Adrenal gland (tissue), 12 donors: ENCODE results near the gene FAIM2. TPM values are rescaled to one million over a fixed set of nuclear protein-coding genes. Genes with fewer than 3 reads are reported as not detected.
A peak's percentile ranks its signal among the peaks of the same experiment; 100 is the strongest.

Experiments
- DNase-seq, 7 donors: peaks; one replicate each; pipeline ENCODE4 v3.0.0-alpha.2; 2019 to 2020
- H3K27ac ChIP-seq, 5 donors: fragments of 200-600 bp; sonication (generic) in 4 of 5; 1 replicate in 3 of 5; 2 replicates in 2 of 5; pipeline versions ENCODE4 v1.5.1 to v1.8.0; 2016 to 2020; ENCODE audit warnings: mild to moderate bottlenecking in 1 of 5
- H3K27me3 ChIP-seq: fragments of 200-600 bp; 2 replicates; pipeline ENCODE4 v1.8.0; 2021
- H3K36me3 ChIP-seq, 2 donors: fragments of 200-600 bp; replicated peaks in 1 of 2; 1 replicate in 1 of 2; 2 replicates in 1 of 2; pipeline versions ENCODE4 v1.5.1 to v1.8.0; 2018 to 2022
- H3K4me1 ChIP-seq, 2 donors: fragments of 200-600 bp; replicated peaks in 1 of 2; 1 replicate in 1 of 2; 2 replicates in 1 of 2; pipeline versions ENCODE4 v1.5.1 to v1.8.0; 2018 to 2021
- H3K4me3 ChIP-seq, 4 donors: fragments of 200-600 bp; sonication (generic) in 3 of 4; one replicate each; pipeline ENCODE4 v1.5.1; 2016 to 2018
- H3K9me3 ChIP-seq, 3 donors: fragments of 200-600 bp; sonication (generic) in 1 of 3; replicated peaks in 1 of 3; 1 replicate in 2 of 3; 2 replicates in 1 of 3; pipeline versions ENCODE4 v1.5.1 to v1.8.0; 2016 to 2021
- POLR2A ChIP-seq, 2 donors: fragments of 450-650 bp; IDR thresholded peaks; one replicate each; pipeline ENCODE4 v1.6.1; 2017; ENCODE audit warnings: antibody characterized with exemption in 2 of 2, mild to moderate bottlenecking in 2 of 2, moderate library complexity in 1 of 2
- WGBS, 4 donors: extraction: QIAGEN DNeasy Blood & Tissue Kit in 2 of 4; methylation state at CpG; one replicate each; pipeline versions ENCODE4 v1.1.5 to v1.1.7; 2013 to 2017; 5-methylcytosine and 5-hydroxymethylcytosine counted together
- intact Hi-C, 2 donors: fragments of 100-400 bp; cut with DNase I; formaldehyde crosslinking; loops; one replicate each; pipeline versions ENCODE4 v1.14.1 to v1.15.0; 2022 to 2023
- polyA plus RNA-seq, 3 donors: library from polyadenylated mRNA; stranded (reverse); fragments of 200-250 nt in 2 of 3; fragments of 350-450 nt in 1 of 3; fragmentation: Illumina TruSeq in 1 of 3; extraction: RNeasy Lipid Tissue Mini Kit (QIAGEN cat#74804) in 1 of 3; gene quantifications; one replicate each; pipeline ENCODE4 v1.2.3, GENCODE V29; 2013 to 2014
- total RNA-seq, 9 donors: library from RNA; depleted of rRNA in 4 of 9; stranded (reverse); fragments of >200 nt in 4 of 9; fragments of 120-200 nt in 1 of 9; fragmentation: NEBNext Ultra II Directional in 1 of 9; extraction: Animal tissue kit (Norgen Biotek cat#: 25700) in 1 of 9; gene quantifications; one replicate each; pipeline versions ENCODE4 v1.1.0 to v1.2.4, GENCODE V29; 2013 to 2023
- TF ChIP-seq, protein P1 (sequence below), 6 experiments: fragments of 450-650 bp in 4 of 6; fragments of 200-600 bp in 2 of 6; sonication (generic) in 1 of 6; IDR thresholded peaks; 1 replicate in 5 of 6; 2 replicates in 1 of 6; pipeline versions ENCODE4 v1.5.1 to v1.8.0; 2016 to 2021; ENCODE audit warnings: antibody characterized with exemption in 6 of 6, mild to moderate bottlenecking in 2 of 6, moderate library complexity in 1 of 6
- donor health status: healthy with polysubstance abuse.
- donor health status: Bipolar disorder and iron deficiency.
- donor health status: DM: yes; HTN: yes; CAD: no.
- donor health status: DM: no; HTN: no; CAD: no.
- donor health status: DM: no; HTN: no; CAD: no.
- donor health status: DM: yes; HTN: yes; CAD: no.

FAIM2 gene
- total and polyA plus RNA-seq, 12 donors, result 0.35 to 50.8 (median 8.7) TPM

- Histone ChIP-seq H3K36me3 (no peaks in the 10 kb centered on the region), H3K27me3 (no peaks in the 10 kb centered on the region), H3K4me3 (no peak overlapping the region), H3K27ac (peak overlapping the region in 1 of 5 donors; percentile 69), H3K4me1 (peaks cover 8 to 18% of the 10 kb centered on the region in 2 donors), H3K9me3 (no peaks in the 10 kb centered on the region)
- intact Hi-C loops, result no loop called here
- DNase-seq, result peak in 3 of 7 donors; percentile 29 to 46 (median 39)
- no peak for TF ChIP-seq POLR2A (IDR thresholded peaks at IDR 0.05)
- TF ChIP-seq, protein P1, sequence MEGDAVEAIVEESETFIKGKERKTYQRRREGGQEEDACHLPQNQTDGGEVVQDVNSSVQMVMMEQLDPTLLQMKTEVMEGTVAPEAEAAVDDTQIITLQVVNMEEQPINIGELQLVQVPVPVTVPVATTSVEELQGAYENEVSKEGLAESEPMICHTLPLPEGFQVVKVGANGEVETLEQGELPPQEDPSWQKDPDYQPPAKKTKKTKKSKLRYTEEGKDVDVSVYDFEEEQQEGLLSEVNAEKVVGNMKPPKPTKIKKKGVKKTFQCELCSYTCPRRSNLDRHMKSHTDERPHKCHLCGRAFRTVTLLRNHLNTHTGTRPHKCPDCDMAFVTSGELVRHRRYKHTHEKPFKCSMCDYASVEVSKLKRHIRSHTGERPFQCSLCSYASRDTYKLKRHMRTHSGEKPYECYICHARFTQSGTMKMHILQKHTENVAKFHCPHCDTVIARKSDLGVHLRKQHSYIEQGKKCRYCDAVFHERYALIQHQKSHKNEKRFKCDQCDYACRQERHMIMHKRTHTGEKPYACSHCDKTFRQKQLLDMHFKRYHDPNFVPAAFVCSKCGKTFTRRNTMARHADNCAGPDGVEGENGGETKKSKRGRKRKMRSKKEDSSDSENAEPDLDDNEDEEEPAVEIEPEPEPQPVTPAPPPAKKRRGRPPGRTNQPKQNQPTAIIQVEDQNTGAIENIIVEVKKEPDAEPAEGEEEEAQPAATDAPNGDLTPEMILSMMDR (IDR thresholded peaks at IDR 0.05), result no peak
- WGBS, 4 donors, result 59 to 77% (median 68%) methylated on average over 15 of the region's 15 CpGs
These were observed 20.3 kb upstream of the FAIM2 start for GRCh38 chr12:49923880-49924556.

DNA sequence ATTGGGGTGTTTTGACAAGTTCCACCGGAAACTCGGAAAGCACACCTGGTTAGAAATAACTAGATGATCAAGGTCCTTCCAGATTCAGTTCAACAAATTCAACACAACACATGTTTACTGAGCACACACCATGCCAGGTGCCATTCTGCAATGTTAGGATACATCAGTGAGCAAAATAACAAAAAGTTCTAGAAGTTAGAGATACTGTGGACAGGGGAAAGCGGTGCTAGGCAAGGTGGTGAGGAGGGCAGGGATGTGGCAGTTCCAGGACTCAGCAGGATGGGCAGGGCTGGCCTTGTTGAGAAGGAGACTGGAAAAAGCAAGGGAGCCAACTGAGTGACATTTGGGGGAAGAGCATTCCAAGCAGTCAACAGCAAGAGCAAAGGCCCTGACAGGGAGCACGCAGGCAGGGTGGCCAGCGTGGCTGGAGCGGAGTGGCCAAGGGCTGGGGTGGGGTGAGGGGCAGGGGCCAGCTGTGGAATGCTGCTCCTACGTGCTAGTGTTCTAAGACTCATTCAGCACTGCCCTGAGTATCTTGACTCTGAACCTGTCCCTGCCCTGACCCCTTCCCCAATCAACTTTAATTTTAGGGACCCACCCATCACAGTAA lies 19.4 kb upstream of the FAIM2 start:
- Histone ChIP-seq H3K27me3 (no peaks in the 10 kb centered on the region), H3K4me1 (peaks cover 8 to 18% of the 10 kb centered on the region in 2 donors), H3K27ac (peak overlapping the region in 2 of 5 donors; percentile 41 to 69), H3K9me3 (no peaks in the 10 kb centered on the region), H3K36me3 (no peaks in the 10 kb centered on the region), H3K4me3 (no peak overlapping the region)
- intact Hi-C loops, result no loop called here
- no peak for TF ChIP-seq POLR2A (IDR thresholded peaks at IDR 0.05)
- TF ChIP-seq, protein P1 (IDR thresholded peaks at IDR 0.05), result no peak
- 76 to 86% (median 83%) methylated on average over 7 of the region's 7 CpGs for WGBS, 4 donors
- no peak for DNase-seq

GRCh38 chr12:49922349-49923034 lies 18.8 kb upstream of the FAIM2 start:
- no peak overlapping the region for H3K4me3 ChIP-seq
- WGBS, 4 donors, result 46 to 54% (median 49%) methylated on average over 8 to 12 of the region's 12 CpGs
- H3K36me3 ChIP-seq, result no peaks in the 10 kb centered on the region
- H3K27me3 ChIP-seq, result no peaks in the 10 kb centered on the region
- DNase-seq, result peak in 5 of 7 donors; percentile 39 to 53 (median 42)
- intact Hi-C loops, result no loop called here
- peaks cover 8 to 18% of the 10 kb centered on the region in 2 donors for H3K4me1 ChIP-seq
- TF ChIP-seq POLR2A (IDR thresholded peaks at IDR 0.05), result no peak
- TF ChIP-seq, protein P1 (IDR thresholded peaks at IDR 0.05), result no peak
- no peaks in the 10 kb centered on the region for H3K9me3 ChIP-seq
- peak overlapping the region in 2 of 5 donors; percentile 41 to 69 for H3K27ac ChIP-seq

- Histone ChIP-seq H3K27ac (peak overlapping the region in 1 of 5 donors; percentile 69), H3K4me1 (peaks cover 8 to 18% of the 10 kb centered on the region in 2 donors), H3K4me3 (no peak overlapping the region), H3K36me3 (no peaks in the 10 kb centered on the region), H3K9me3 (no peaks in the 10 kb centered on the region), H3K27me3 (no peaks in the 10 kb centered on the region)
- DNase-seq, result no peak
- 75 to 89% (median 83%) methylated on average over 6 of the region's 6 CpGs for WGBS, 4 donors
- TF ChIP-seq, protein P1 (IDR thresholded peaks at IDR 0.05), result no peak
- no peak for TF ChIP-seq POLR2A (IDR thresholded peaks at IDR 0.05)
- intact Hi-C loops, result no loop called here
These were observed 18.2 kb upstream of the FAIM2 start for GRCh38 chr12:49921936-49922335.
